NOMO-1 (cell line): ENCODE measurements around the gene SPINDOC.
A peak's percentile ranks its signal among the peaks of the same experiment; 100 is the strongest.
"Not testable (repeated sequence)": the region's sequence is repeated elsewhere in the genome, so short reads cannot be mapped to it uniquely, and the experiment has no call there.

Experiments used
- DNase-seq, 2 experiments: peaks; one replicate each; lab custom pipeline; 2025; ENCODE audit not compliant: unreplicated experiment in 2 of 2; lab: John Stamatoyannopoulos, UW

Gene SPINDOC

GRCh38 chr11:63783925-63784592 is 29.2 kb upstream of the SPINDOC start:
- no peak for DNase-seq

GRCh38 chr11:63785823-63786222 is 27.4 kb upstream of the SPINDOC start:
- no peak for DNase-seq

GRCh38 chr11:63791495-63792167 is 21.6 kb upstream of the SPINDOC start:
- DNase-seq, result no peak

- DNase-seq, result no peak
These were observed 20.1 kb upstream of the SPINDOC start for GRCh38 chr11:63793161-63793560.

GRCh38 chr11:63795066-63795465 is 18.2 kb upstream of the SPINDOC start:
- DNase-seq, result no peak

GRCh38 chr11:63800921-63801320 is 12.3 kb upstream of the SPINDOC start:
- DNase-seq, result no peak

GRCh38 chr11:63802637-63803414 is 10.4 kb upstream of the SPINDOC start:
- DNase-seq, result no peak

GRCh38 chr11:63804259-63804658 is 9.0 kb upstream of the SPINDOC start:
- no peak for DNase-seq

GRCh38 chr11:63805844-63806415 is 7.3 kb upstream of the SPINDOC start:
- no peak for DNase-seq

- not testable (repeated sequence) for DNase-seq
These were observed 2.9 kb upstream of the SPINDOC start for GRCh38 chr11:63810383-63810782.

- DNase-seq, result no peak
These were observed 1.7 kb upstream of the SPINDOC start for GRCh38 chr11:63811522-63811921.

GRCh38 chr11:63813563-63814382 is 517 bp downstream of the SPINDOC start:
- peak; percentile 25 to 36 for DNase-seq

GRCh38 chr11:63814383-63814736 is 1.1 kb downstream of the SPINDOC start:
- no peak for DNase-seq

- DNase-seq, result no peak
These were observed 2.9 kb downstream of the SPINDOC start for GRCh38 chr11:63816166-63816565.

- DNase-seq, result no peak
These were observed 3.5 kb downstream of the SPINDOC start for GRCh38 chr11:63816732-63817131.

- DNase-seq, result no peak
These were observed 4.7 kb downstream of the SPINDOC start for GRCh38 chr11:63817758-63818498.

- no peak for DNase-seq
These were observed 5.4 kb downstream of the SPINDOC start for GRCh38 chr11:63818609-63819008.

GRCh38 chr11:63821411-63821810 is 8.2 kb downstream of the SPINDOC start:
- no peak for DNase-seq

GRCh38 chr11:63826471-63827190 is 13.4 kb downstream of the SPINDOC start:
- DNase-seq, result no peak
